Neural cell (in vitro differentiated cells): ENCODE measurements around the gene TSSC4. TPM values are rescaled to one million over a fixed set of nuclear protein-coding genes. Genes with fewer than 3 reads are reported as not detected.

Experiments used
- H2AFZ ChIP-seq: fragments of 200-600, 300-800 bp; sonication (generic), shearing (Covaris generic); 2 replicates; pipeline ENCODE4 v1.6.0; 2014; ENCODE audit warnings: low read depth, mild to moderate bottlenecking, antibody characterized with exemption, low read length, moderate library complexity
- H3F3A ChIP-seq: fragments of 200-600 bp; shearing (Covaris generic); 2 replicates; pipeline ENCODE4 v1.6.1; 2016; ENCODE audit warnings: mild to moderate bottlenecking, moderate library complexity, mixed read lengths, antibody characterized with exemption, low read length; ENCODE audit not compliant: insufficient read depth, poor library complexity, severe bottlenecking
- H3K27ac ChIP-seq: fragments of 200-600, 300-800 bp; sonication (generic), shearing (Covaris generic); 2 replicates; pipeline ENCODE4 v1.5.1; 2014; ENCODE audit warnings: mild to moderate bottlenecking, low read length, moderate library complexity
- H3K27me3 ChIP-seq: fragments of 300-800, 200-600 bp; sonication (generic), shearing (Covaris generic); 2 replicates; pipeline ENCODE4 v1.6.0; 2014; ENCODE audit warnings: mild to moderate bottlenecking, low read depth, low read length, moderate library complexity; ENCODE audit not compliant: insufficient read depth
- H3K36me3 ChIP-seq: fragments of 300-800, 200-600 bp; sonication (generic), shearing (Covaris generic); 2 replicates; pipeline ENCODE4 v1.5.1; 2014; ENCODE audit warnings: mild to moderate bottlenecking, antibody characterized with exemption, low read length, moderate library complexity; ENCODE audit not compliant: insufficient read depth
- H3K4me2 ChIP-seq: fragments of 300-800, 200-600 bp; sonication (generic), shearing (Covaris generic); 2 replicates; pipeline ENCODE4 v1.6.0; 2014; ENCODE audit warnings: mild to moderate bottlenecking, low read length
- H3K4me3 ChIP-seq: fragments of 300-800, 200-600 bp; sonication (generic), shearing (Covaris generic); 2 replicates; pipeline ENCODE4 v1.5.1; 2014; ENCODE audit warnings: mild to moderate bottlenecking, low read length, moderate library complexity
- H3K79me2 ChIP-seq: fragments of 200-600 bp; shearing (Covaris generic); replicated peaks from 2 replicates; pipeline ENCODE4 v1.6.0; 2014; ENCODE audit warnings: mild to moderate bottlenecking, low read length, moderate library complexity; ENCODE audit not compliant: insufficient read depth
- H3K9ac ChIP-seq: fragments of 300-800, 200-600 bp; sonication (generic), shearing (Covaris generic); 2 replicates; pipeline ENCODE4 v1.6.1; 2016; ENCODE audit warnings: mild to moderate bottlenecking, low read length, mixed read lengths
- H3K9me2 ChIP-seq: fragments of 200-600 bp; shearing (Covaris generic); 2 replicates; pipeline ENCODE4 v1.6.1; 2016; ENCODE audit warnings: mild to moderate bottlenecking, low read length, mixed read lengths; ENCODE audit not compliant: insufficient read depth
- H3K9me3 ChIP-seq: fragments of 200-600, 300-800 bp; sonication (generic), shearing (Covaris generic); 2 replicates; pipeline ENCODE4 v1.6.1; 2016; ENCODE audit warnings: mild to moderate bottlenecking, mixed run types, low read length, moderate library complexity, mixed read lengths
- H4K20me1 ChIP-seq: fragments of 200-600 bp; shearing (Covaris generic); 2 replicates; pipeline ENCODE4 v1.6.1; 2016; ENCODE audit warnings: mild to moderate bottlenecking, mixed run types; ENCODE audit not compliant: insufficient read depth
- CTCF ChIP-seq: fragments of 450-650 bp; IDR thresholded peaks from 2 replicates; pipeline ENCODE4 v1.5.1; 2014; ENCODE audit warnings: antibody characterized with exemption, mild to moderate bottlenecking, moderate library complexity; ENCODE audit not compliant: poor library complexity, severe bottlenecking
- EP300 ChIP-seq: fragments of 450-650 bp; conservative IDR thresholded peaks from 2 replicates; pipeline ENCODE4 v1.6.1; 2014; ENCODE audit warnings: antibody characterized with exemption, mild to moderate bottlenecking, moderate library complexity; ENCODE audit not compliant: poor library complexity, severe bottlenecking
- EZH2 ChIP-seq: fragments of 200-600, 300-800 bp; shearing (Covaris generic), sonication (generic); IDR thresholded peaks from 2 replicates; pipeline ENCODE4 v1.6.1; 2014; ENCODE audit warnings: antibody characterized with exemption, low read length, borderline replicate concordance, mild to moderate bottlenecking; ENCODE audit not compliant: insufficient read depth, poor library complexity, severe bottlenecking
- MXI1 ChIP-seq: fragments of 450-650 bp; conservative IDR thresholded peaks from 2 replicates; pipeline ENCODE4 v1.6.1; 2014; ENCODE audit warnings: antibody characterized with exemption, mild to moderate bottlenecking; ENCODE audit not compliant: poor library complexity, severe bottlenecking
- POLR2AphosphoS5 ChIP-seq: IDR thresholded peaks from 2 replicates; pipeline ENCODE4 v1.6.1; 2012
- RAD21 ChIP-seq: fragments of 450-650 bp; conservative IDR thresholded peaks from 2 replicates; pipeline ENCODE4 v1.6.1; 2014; ENCODE audit warnings: antibody characterized with exemption, mild to moderate bottlenecking, moderate library complexity
- REST ChIP-seq: IDR thresholded peaks from 2 replicates; pipeline ENCODE4 v1.6.1; 2012; ENCODE audit warnings: borderline replicate concordance
- SMC3 ChIP-seq: fragments of 450-650 bp; conservative IDR thresholded peaks from 2 replicates; pipeline ENCODE4 v1.6.1; 2014; ENCODE audit warnings: antibody characterized with exemption, mild to moderate bottlenecking, moderate library complexity; ENCODE audit not compliant: poor library complexity
- TAF1 ChIP-seq: IDR thresholded peaks from 2 replicates; pipeline ENCODE4 v1.6.1; 2012; ENCODE audit warnings: low read depth
- polyA plus RNA-seq: library from polyadenylated mRNA; depleted of rRNA; stranded (reverse); fragments of >200 nt; gene quantifications from 2 replicates; pipeline ENCODE4 v1.2.3, GENCODE V29; 2014

TSSC4 gene
- polyA plus RNA-seq, 1 donor from 2014 or later = 54.3 TPM

DNA sequence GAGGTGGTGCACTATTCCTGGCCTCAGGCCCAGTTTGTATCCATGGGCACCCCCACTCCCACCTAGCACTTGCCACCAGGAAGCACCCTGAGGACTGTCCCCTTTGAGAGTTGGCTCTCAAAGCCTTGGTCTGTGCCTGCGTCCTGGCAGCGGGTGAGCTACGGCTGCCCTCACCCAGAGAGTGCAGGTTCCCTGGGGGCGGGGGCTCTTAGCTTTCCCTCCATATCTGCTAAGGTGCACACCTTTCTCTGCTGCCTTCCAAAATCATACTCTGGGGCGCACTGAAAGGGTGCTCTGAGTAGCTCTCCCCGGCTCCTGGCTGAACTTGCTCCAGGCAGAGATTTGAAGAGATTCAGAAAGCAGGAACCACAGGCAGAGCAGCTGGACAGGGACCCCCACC is 51.4 kb downstream of the TSSC4 start:
- Histone ChIP-seq H3K27me3 (peaks cover 7% of the 10 kb centered on the region), H3K9me3 (no peaks in the 10 kb centered on the region), H3K9ac (no peak overlapping the region), H3F3A (no peaks in the 10 kb centered on the region), H3K27ac (no peak overlapping the region), H2AFZ (no peak overlapping the region), H3K4me3 (no peak overlapping the region), H3K79me2 (no peaks in the 10 kb centered on the region), H3K4me2 (no peak overlapping the region), H3K9me2 (no peaks in the 10 kb centered on the region), H4K20me1 (no peaks in the 10 kb centered on the region), H3K36me3 (no peaks in the 10 kb centered on the region)
- TF ChIP-seq EP300 (no peak), TAF1 (no peak)

- Histone ChIP-seq H3K27ac (no peak overlapping the region), H3K27me3 (peaks cover 2% of the 10 kb centered on the region)
Measured at GRCh38 chr11:2452321-2453012, 51.9 kb downstream of the TSSC4 start.

More at GRCh38 chr11:2452321-2453012, 51.9 kb downstream of the TSSC4 start:
- Histone ChIP-seq H3K79me2 (no peaks in the 10 kb centered on the region), H2AFZ (no peak overlapping the region), H3F3A (no peaks in the 10 kb centered on the region), H3K9me2 (no peaks in the 10 kb centered on the region), H3K9me3 (no peaks in the 10 kb centered on the region), H3K4me2 (no peak overlapping the region), H3K36me3 (no peaks in the 10 kb centered on the region), H4K20me1 (no peaks in the 10 kb centered on the region), H3K4me3 (no peak overlapping the region), H3K9ac (no peak overlapping the region)
- TF ChIP-seq EP300 (no peak), POLR2AphosphoS5 (no peak), CTCF (no peak), REST (no peak), TAF1 (no peak), MXI1 (no peak), RAD21 (no peak), EZH2 (no peak), SMC3 (no peak)
